Activated B cell treated with CpG ODN at 0.5 μM for 24 hours (primary cell): ENCODE measurements around the gene KRT25. TPM values are rescaled to one million over a fixed set of nuclear protein-coding genes. Genes with fewer than 3 reads are reported as not detected.

Experiments used
- ATAC-seq: fragments of 200-7000 bp; cut with Tn5 transposase; one replicate; pipeline ENCODE4 v1.10.0; 2021; ENCODE audit warnings: low read depth, mild to moderate bottlenecking, moderate library complexity
- CTCF ChIA-PET: fragments of 350-600 bp; sonication (Branson Sonifier 250); formaldehyde crosslinking; loops from one replicate; lab custom pipeline; 2021; ENCODE audit warnings: antibody characterized with exemption; lab: Charles Lee
- POLR2A ChIA-PET: fragments of 350-600 bp; sonication (Branson Sonifier 250); formaldehyde crosslinking; loops from one replicate; lab custom pipeline; 2021; ENCODE audit warnings: antibody characterized with exemption; lab: Charles Lee
- DNase-seq: peaks from one replicate; pipeline ENCODE4 v3.0.0; 2022
- H3K27ac Mint-ChIP-seq: one replicate; pipeline ENCODE4 v1.8.0; 2020; ENCODE audit warnings: mixed read lengths
- H3K27me3 Mint-ChIP-seq: one replicate; pipeline ENCODE4 v1.8.0; 2021; ENCODE audit warnings: mixed read lengths
- H3K36me3 Mint-ChIP-seq: one replicate; pipeline ENCODE4 v1.8.0; 2021; ENCODE audit warnings: low read depth, mixed read lengths
- H3K4me1 Mint-ChIP-seq: one replicate; pipeline ENCODE4 v1.8.0; 2021; ENCODE audit warnings: mixed read lengths
- H3K4me3 Mint-ChIP-seq: one replicate; pipeline ENCODE4 v1.8.0; 2020; ENCODE audit warnings: mild to moderate bottlenecking, mixed read lengths
- H3K9me3 Mint-ChIP-seq: one replicate; pipeline ENCODE4 v1.8.0; 2020; ENCODE audit warnings: mixed read lengths
- intact Hi-C: fragments of 100-400 bp; cut with micrococcal nuclease; formaldehyde crosslinking; loops from one replicate; pipeline ENCODE4 v1.15.1; 2024
- total RNA-seq: library from RNA; stranded (reverse); gene quantifications from 2 replicates; pipeline ENCODE4 v1.2.3, GENCODE V29; 2022
- TF ChIP-seq, protein P1 (sequence below): fragments of 200-600 bp; IDR thresholded peaks from one replicate; pipeline ENCODE4 v1.8.0; 2022; ENCODE audit warnings: antibody characterized with exemption, mild to moderate bottlenecking

KRT25 gene
- total RNA-seq, 1 donor from 2014 or later, result not detected

DNA sequence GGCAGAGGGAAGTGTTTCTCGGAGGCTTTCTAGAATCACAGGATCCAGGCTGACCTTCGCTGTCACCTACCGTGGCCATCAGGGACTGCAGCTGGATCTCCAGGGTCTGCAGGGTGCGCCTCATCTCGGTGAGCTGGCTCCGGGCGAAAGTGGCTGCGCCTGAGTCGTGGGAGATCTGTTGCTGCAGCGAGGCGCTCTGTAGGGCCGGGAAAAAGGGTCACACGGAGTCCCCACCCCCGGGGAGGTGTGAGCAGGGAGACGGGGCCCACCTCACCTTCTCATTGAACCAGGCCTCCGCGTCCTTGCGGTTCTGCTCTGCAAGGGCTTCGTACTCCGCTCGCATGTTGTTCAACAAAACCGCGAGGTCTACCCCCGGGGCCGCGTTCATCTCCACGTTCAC, 41.7 kb upstream of the KRT25 start:
- Mint-ChIP-seq H3K4me1 (no peaks in the 10 kb centered on the region), H3K4me3 (no peak overlapping the region), H3K27ac (no peak overlapping the region), H3K9me3 (no peaks in the 10 kb centered on the region), H3K27me3 (peaks cover 29% of the 10 kb centered on the region), H3K36me3 (no peaks in the 10 kb centered on the region)
- ChIA-PET CTCF (no interaction called here), POLR2A (no interaction called here)
- DNase-seq, result no peak
- ATAC-seq, result no peak
- intact Hi-C loops, result no loop called here
- TF ChIP-seq, protein P1, sequence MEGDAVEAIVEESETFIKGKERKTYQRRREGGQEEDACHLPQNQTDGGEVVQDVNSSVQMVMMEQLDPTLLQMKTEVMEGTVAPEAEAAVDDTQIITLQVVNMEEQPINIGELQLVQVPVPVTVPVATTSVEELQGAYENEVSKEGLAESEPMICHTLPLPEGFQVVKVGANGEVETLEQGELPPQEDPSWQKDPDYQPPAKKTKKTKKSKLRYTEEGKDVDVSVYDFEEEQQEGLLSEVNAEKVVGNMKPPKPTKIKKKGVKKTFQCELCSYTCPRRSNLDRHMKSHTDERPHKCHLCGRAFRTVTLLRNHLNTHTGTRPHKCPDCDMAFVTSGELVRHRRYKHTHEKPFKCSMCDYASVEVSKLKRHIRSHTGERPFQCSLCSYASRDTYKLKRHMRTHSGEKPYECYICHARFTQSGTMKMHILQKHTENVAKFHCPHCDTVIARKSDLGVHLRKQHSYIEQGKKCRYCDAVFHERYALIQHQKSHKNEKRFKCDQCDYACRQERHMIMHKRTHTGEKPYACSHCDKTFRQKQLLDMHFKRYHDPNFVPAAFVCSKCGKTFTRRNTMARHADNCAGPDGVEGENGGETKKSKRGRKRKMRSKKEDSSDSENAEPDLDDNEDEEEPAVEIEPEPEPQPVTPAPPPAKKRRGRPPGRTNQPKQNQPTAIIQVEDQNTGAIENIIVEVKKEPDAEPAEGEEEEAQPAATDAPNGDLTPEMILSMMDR, result no peak

DNA sequence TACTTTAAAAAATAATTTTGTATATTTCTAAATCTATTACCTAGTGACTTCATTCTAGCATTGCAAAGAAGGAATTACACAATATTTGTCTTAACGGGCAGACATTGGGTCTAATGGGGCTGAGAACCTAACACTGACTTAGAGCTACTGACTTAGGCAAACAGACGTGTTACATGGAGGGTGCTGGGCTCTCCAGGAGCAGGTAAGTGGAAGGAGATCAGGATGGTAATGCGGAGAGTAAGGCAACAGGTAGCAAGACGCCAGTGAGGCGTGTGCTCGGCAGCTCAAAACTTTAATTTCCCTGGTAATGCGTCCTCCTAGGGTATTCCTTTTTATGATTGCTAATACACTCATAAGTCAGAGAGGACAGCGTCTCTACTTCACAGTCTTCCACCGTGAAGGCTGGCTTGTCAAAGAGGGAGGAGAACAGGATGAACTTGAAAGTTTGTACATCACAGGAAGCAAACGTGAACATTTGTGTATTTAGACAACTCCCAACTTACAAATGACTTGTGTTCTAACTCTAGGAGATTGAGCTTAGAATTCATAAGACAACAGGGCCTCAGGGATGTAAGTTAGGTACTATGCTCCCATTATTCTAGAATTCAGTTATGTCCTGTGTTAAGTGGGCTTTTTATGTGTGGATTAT, 40.0 kb upstream of the KRT25 start:
- Mint-ChIP-seq H3K27ac (no peak overlapping the region), H3K4me3 (no peak overlapping the region), H3K36me3 (no peaks in the 10 kb centered on the region), H3K9me3 (no peaks in the 10 kb centered on the region), H3K27me3 (peaks cover 29% of the 10 kb centered on the region), H3K4me1 (no peaks in the 10 kb centered on the region)
- ATAC-seq, result no peak
- no peak for DNase-seq
- CTCF ChIA-PET, result no interaction called here
- TF ChIP-seq, protein P1, result no peak
- POLR2A ChIA-PET, result no interaction called here
- intact Hi-C loops, result no loop called here

DNA sequence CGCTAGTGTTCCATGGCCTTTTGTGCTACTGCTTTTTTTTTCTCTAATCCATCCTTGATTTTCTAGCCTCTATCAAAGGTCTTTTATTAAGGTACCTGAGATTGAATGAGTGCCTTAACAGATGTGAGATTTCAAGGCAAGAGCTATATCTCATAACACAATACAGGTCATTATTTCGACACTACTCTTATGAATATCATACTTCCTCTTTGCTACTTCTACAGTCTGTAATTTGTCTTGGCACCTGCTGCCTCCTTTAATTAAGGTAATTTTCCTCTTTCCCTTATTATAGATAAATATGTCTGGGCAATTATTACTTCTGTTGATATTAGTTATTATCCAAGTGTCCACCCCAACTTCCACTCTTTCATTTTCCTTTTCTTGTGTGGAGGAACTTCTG, 39.3 kb upstream of the KRT25 start:
- H3K27me3 Mint-ChIP-seq, result peaks cover 27% of the 10 kb centered on the region
- H3K9me3 Mint-ChIP-seq, result no peaks in the 10 kb centered on the region
- H3K4me1 Mint-ChIP-seq, result no peaks in the 10 kb centered on the region
- ChIA-PET POLR2A (interaction anchor here (0.5 kb wide), 1 partner anchor 353 kb away, joined by 3 read pairs; no protein-coding TSS in a partner anchor), CTCF (no interaction called here)
- no peak overlapping the region for H3K4me3 Mint-ChIP-seq
- H3K27ac Mint-ChIP-seq, result no peak overlapping the region
- H3K36me3 Mint-ChIP-seq, result no peaks in the 10 kb centered on the region
- TF ChIP-seq, protein P1, result no peak
- DNase-seq (no peak), ATAC-seq (no peak)
- intact Hi-C loops, result loop anchor here (5.0 kb wide), 1 partner anchor 77 kb away; no protein-coding TSS in a partner anchor

DNA sequence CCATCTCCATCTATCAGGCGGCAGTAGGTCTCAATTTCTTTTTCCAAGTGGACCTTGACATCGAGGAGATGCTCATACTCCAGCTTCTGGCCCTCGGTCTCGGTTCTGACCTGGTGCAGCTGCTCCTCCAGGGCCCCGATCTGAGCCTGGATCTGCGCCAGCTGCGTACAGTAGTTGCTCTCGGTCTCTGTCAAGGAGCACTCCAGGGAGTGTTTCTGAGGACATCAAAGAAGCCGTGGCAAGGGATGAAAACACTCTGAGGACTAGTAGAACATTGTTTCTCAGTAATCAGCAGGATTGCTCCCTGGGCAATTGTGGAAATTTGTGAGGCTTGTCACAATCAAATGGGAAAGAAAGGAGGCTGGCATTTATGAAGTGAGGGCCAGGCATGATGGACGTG, 38.7 kb upstream of the KRT25 start:
- CTCF ChIA-PET, result no interaction called here
- Mint-ChIP-seq H3K4me3 (no peak overlapping the region), H3K27ac (no peak overlapping the region), H3K27me3 (peaks cover 22% of the 10 kb centered on the region), H3K36me3 (no peaks in the 10 kb centered on the region), H3K4me1 (no peaks in the 10 kb centered on the region), H3K9me3 (no peaks in the 10 kb centered on the region)
- intact Hi-C loops, result loop anchor here (5.0 kb wide), 1 partner anchor 77 kb away; no protein-coding TSS in a partner anchor
- no peak for ATAC-seq
- TF ChIP-seq, protein P1, result no peak
- POLR2A ChIA-PET, result interaction anchor here (0.5 kb wide), 1 partner anchor 353 kb away, joined by 3 read pairs; no protein-coding TSS in a partner anchor
- no peak for DNase-seq

DNA sequence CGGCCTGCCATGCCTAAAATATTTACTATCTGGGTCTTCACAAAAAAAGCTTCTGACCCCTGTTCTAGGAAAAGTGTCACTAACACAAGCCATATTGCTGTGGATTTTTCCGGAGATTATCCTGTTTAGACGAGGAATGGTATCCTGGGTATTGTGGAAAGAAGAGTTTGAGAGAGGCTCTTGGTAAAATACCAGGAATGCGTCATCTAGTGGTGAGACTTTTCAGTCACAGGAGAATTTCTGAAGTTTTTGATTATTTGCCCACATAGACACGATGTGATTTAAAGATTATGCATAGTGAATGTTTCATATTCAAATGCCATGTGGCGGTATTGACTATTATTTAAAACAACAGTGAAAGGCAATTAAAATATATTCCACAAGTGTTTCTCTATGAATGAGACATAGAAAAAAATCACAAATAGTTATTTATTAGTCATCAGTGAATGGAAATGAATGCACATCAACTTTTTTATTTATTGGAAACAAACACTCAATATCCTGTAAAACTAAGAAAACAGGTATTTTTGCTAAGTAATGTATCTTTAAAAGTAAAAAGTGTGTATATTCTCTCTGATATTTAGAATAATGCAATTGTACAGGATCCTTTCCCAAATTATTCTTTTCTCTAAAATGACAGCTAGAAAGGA, 36.8 kb upstream of the KRT25 start:
- Mint-ChIP-seq H3K36me3 (no peaks in the 10 kb centered on the region), H3K4me1 (no peaks in the 10 kb centered on the region), H3K27me3 (peaks cover 17% of the 10 kb centered on the region), H3K9me3 (no peaks in the 10 kb centered on the region), H3K4me3 (no peak overlapping the region), H3K27ac (no peak overlapping the region)
- TF ChIP-seq, protein P1, result no peak
- DNase-seq, result no peak
- intact Hi-C loops, result loop anchor here (1.0 to 5.0 kb wide), 2 partner anchors 75 to 172 kb away; no protein-coding TSS in a partner anchor
- POLR2A ChIA-PET, result no interaction called here
- ATAC-seq, result no peak
- CTCF ChIA-PET, result interaction anchor here (0.7 to 1.4 kb wide), 6 partner anchors 76 to 231 kb away, joined by 3 to 8 read pairs (median 5); partner anchors contain the start of gene SMARCE1
